ENCODE measurements around the gene HS3ST6. TPM values are rescaled to one million over a fixed set of nuclear protein-coding genes. Genes with fewer than 3 reads are reported as not detected.
A peak's percentile ranks its signal among the peaks of the same experiment; 100 is the strongest.

Gene HS3ST6
- total RNA-seq, 1 experiment from 2014 or later: 1.0 TPM

- ATAC-seq (no peak), DNase-seq (ENCODE audit: low spot score) (no peak)
- H3K4me1 Mint-ChIP-seq: peaks cover 42% of the 10 kb centered on the region
- TF ChIP-seq ZNF317 (CRISPR knock-in tag; IDR thresholded peaks at IDR 0.05; ENCODE audit: borderline replicate concordance, low read depth): no peak
- TF ChIP-seq CREB1 (CRISPR knock-in tag; IDR thresholded peaks at IDR 0.05): no peak
- no peak for TF ChIP-seq RORB (CRISPR knock-in tag; IDR thresholded peaks at IDR 0.05)
- no peak for TF ChIP-seq ESRRA (CRISPR knock-in tag; IDR thresholded peaks at IDR 0.05; ENCODE audit: borderline replicate concordance)
- no peak for TF ChIP-seq ZNF671 (CRISPR knock-in tag; IDR thresholded peaks at IDR 0.05)
- TF ChIP-seq ZNF416 (CRISPR knock-in tag; IDR thresholded peaks at IDR 0.05): no peak
- TF ChIP-seq STAT6 (CRISPR knock-in tag; conservative IDR thresholded peaks at IDR 0.05; ENCODE audit: low read depth): no peak
- TF ChIP-seq OVOL2 (CRISPR knock-in tag; IDR thresholded peaks at IDR 0.05; ENCODE audit: borderline replicate concordance): no peak
- TF ChIP-seq MAX (CRISPR knock-in tag; IDR thresholded peaks at IDR 0.05): no peak
- TF ChIP-seq ZNF232 (CRISPR knock-in tag; IDR thresholded peaks at IDR 0.05): no peak
- H3K27ac Mint-ChIP-seq: no peak overlapping the region
- ChIA-PET CTCF (interaction anchor here (0.6 to 1.6 kb wide), 3 partner anchors 9 to 33 kb away, joined by 3 to 6 read pairs (median 4); no protein-coding TSS in a partner anchor), POLR2A (no interaction called here)
- peaks cover 94% of the 10 kb centered on the region for H3K27me3 Mint-ChIP-seq (ENCODE audit: low read depth)
- no peak overlapping the region for H3K4me3 Mint-ChIP-seq
- peaks cover 3% of the 10 kb centered on the region for H3K9me3 Mint-ChIP-seq
- H3K36me3 Mint-ChIP-seq: no peaks in the 10 kb centered on the region
Observed at GRCh38 chr16:1919327-1919998, 1.2 kb upstream of the HS3ST6 start.

- no peak for DNase-seq (ENCODE audit: low spot score)
- Mint-ChIP-seq H3K4me3 (peak overlapping the region; percentile 55), H3K4me1 (peaks cover 35% of the 10 kb centered on the region), H3K27me3 (ENCODE audit: low read depth) (peaks cover 82% of the 10 kb centered on the region), H3K9me3 (peaks cover 3% of the 10 kb centered on the region), H3K36me3 (no peaks in the 10 kb centered on the region), H3K27ac (no peak overlapping the region)
- ChIA-PET POLR2A (no interaction called here), CTCF (interaction anchor here (0.5 kb wide), 1 partner anchor 308 kb away, joined by 3 read pairs; no protein-coding TSS in a partner anchor)
- ATAC-seq: no peak
- TF ChIP-seq EMX1 (CRISPR knock-in tag; IDR thresholded peaks at IDR 0.05) (no peak), SOX15 (CRISPR knock-in tag; IDR thresholded peaks at IDR 0.05) (no peak), ARID4B (CRISPR knock-in tag; IDR thresholded peaks at IDR 0.05; ENCODE audit: borderline replicate concordance) (no peak), PRRX2 (CRISPR knock-in tag; IDR thresholded peaks at IDR 0.05) (no peak), ETV6 (CRISPR knock-in tag; IDR thresholded peaks at IDR 0.05) (no peak), CBFB (CRISPR knock-in tag; IDR thresholded peaks at IDR 0.05; ENCODE audit: low read depth) (no peak), KAT7 (CRISPR knock-in tag; IDR thresholded peaks at IDR 0.05; ENCODE audit: borderline replicate concordance) (no peak), AR (CRISPR knock-in tag; IDR thresholded peaks at IDR 0.05) (no peak), STAT6 (CRISPR knock-in tag; conservative IDR thresholded peaks at IDR 0.05; ENCODE audit: low read depth) (no peak), NFATC4 (CRISPR knock-in tag; IDR thresholded peaks at IDR 0.05) (no peak), FOXJ3 (CRISPR knock-in tag; IDR thresholded peaks at IDR 0.05; ENCODE audit: borderline replicate concordance) (no peak), JAZF1 (CRISPR knock-in tag; IDR thresholded peaks at IDR 0.05) (no peak), JUN (CRISPR knock-in tag; IDR thresholded peaks at IDR 0.05) (no peak)
Observed at GRCh38 chr16:1917665-1918350, 407 bp downstream of the HS3ST6 start.

Measured in WTC11 (cell line).